COR-L47 (cell line): Measurements from ENCODE around the gene WDR1.

ENCODE experiments used
- DNase-seq: peaks from one replicate; lab custom pipeline; 2025; lab: John Stamatoyannopoulos, UW

Gene WDR1, protein sequence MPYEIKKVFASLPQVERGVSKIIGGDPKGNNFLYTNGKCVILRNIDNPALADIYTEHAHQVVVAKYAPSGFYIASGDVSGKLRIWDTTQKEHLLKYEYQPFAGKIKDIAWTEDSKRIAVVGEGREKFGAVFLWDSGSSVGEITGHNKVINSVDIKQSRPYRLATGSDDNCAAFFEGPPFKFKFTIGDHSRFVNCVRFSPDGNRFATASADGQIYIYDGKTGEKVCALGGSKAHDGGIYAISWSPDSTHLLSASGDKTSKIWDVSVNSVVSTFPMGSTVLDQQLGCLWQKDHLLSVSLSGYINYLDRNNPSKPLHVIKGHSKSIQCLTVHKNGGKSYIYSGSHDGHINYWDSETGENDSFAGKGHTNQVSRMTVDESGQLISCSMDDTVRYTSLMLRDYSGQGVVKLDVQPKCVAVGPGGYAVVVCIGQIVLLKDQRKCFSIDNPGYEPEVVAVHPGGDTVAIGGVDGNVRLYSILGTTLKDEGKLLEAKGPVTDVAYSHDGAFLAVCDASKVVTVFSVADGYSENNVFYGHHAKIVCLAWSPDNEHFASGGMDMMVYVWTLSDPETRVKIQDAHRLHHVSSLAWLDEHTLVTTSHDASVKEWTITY

DNA sequence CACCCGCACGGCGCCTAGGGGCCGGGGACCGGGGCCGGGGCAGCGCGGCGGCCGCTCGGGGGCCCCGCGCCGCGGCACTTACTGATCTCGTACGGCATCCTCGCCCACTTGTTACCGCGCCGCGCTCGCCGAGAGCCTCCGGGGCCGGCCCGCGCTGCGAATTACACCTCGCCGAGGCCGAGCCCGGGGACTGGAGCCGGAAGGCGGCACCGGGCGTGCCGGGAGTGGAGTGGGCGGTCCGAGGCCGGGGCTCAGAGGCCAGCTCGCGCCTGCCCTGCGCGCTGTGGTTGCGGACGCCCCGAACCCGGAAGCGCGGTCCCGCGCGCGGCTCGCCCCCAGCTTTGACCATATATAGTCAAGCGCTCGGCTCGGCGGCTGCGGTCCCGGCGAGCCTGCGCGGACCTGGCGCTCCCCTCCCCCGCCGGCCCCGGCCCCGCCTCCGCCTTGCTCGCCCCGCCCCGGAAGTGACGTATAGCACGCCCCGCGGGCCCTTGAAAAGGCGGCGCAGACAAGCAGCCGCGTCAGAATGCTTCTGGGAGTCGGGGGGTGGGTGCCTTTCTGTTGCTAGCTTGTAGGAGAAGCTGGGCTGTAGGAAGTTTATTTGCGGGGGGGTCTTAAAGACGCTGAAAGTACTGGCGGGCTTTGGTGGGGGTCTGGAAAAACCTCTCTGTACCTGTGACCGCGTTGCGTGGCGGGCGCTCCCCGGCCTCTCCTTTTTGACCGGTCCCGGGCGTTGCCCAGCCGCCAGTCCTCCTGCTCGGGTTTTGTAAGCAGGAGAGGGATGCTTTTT lies at the start of gene WDR1:
TSS of gene WDR1 (minus strand) at position 231 of the 790 bp plus-strand sequence. CDS start at position 98, 133 bp downstream.
- peak; percentile 88 for DNase-seq

DNA sequence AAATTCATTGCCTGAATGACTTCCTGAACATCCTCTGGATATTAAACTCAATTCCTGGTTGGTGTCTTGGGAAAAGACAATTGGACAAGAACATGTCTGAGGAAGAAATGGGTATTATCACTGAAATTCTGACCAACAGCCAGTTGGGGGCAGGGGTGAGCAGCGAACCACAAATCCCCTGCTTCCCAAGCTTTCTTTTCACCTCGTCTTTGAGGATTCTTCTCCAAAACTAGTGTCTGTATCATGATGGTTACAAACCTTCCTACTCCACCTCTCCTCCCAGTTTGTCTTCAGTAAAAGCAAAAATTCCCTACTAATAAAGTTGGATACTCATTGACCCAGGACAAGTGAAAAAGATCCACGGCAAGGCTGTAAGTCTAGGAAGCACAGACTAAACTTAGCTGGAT lies 48.3 kb upstream of the WDR1 start:
- DNase-seq, result peak; percentile 17

DNA sequence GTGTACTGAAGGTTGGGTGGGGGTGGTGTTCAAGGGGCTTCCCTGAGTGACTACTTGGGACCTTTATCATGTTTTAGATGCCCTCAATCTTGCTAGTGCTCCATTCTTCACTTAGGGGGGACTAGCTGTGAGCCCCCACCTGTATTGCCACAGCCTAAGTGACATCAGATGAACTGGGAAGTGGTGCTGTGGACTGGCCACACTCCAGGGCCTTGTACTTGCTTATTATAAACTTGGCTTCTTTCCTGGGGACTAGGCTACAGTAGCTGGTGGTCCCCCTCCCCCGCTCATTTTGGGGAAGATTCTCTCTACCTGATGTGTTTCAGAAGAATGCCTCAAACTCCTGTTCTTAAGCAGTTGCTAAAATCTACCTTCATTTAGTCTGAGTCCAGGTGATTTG lies 46.7 kb upstream of the WDR1 start:
- DNase-seq, result no peak

DNA sequence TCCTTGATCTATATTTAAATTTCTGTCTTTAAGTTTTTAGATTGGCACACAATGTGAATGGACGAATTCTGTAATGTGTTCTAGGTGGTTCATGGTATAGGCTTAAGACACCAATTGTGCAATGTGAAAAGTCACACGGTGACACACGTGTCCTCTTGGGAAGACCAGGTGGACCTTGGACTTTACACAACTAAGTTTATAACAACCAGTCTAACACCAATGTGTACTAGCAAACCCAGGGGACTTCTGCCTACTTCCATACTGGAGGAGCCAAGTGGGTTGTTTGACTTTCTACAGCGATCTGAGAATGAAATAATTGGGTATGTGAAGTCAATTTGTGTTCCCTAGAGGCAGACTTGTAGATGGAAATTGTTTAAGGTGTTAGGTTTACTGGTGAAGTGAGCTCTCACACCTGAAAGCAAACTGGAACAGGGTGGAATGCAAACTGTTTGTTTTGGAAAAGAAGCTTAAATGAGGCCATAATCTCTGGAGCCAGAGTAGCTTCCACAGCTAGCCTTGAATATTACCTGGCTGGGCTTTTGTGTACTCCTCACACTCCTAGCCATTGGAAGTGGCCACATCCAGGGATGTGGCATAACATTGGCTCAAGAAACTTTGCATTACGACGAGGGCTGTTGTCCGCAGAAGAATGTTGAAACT lies 45.9 kb upstream of the WDR1 start:
- no peak for DNase-seq

DNA sequence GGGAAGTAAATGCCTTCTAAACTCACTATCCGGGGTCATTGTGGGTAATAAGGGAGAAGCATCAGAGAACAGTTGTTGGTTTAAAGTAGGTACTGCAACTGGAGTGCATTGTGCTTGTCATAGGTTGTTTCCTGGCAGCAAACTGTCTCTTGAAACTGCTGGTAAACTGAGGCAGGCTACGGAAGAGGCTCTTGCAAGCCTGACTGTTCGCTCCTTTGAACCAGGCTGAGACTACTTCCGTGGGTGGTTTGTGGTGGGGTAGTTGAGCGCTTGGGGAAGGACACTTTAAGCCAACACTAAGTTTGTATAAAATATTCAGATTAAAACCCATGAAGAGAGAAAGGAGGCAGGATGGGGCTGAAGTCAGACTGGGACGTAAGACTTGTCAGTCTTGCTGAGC lies 45.2 kb upstream of the WDR1 start:
- DNase-seq, result no peak

DNA sequence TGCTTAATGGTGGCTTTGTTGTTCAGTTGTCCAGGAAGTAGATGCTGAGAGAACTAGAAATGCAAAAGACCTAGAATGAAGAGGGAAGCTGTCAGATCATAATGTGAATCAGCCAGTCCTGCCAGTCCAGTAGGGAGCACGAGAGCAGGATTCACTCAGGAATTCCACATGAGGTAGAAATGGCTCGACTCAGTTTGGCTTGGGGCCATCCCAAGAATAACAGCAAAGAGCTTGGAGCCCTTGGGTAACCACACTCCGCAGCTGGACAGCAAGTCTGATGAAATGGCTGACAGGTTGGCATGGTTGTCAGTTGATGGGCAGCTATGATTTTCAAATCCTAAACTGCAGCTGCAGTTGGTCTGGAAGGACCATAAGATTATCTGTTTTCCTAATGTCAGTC lies 44.5 kb upstream of the WDR1 start:
- no peak for DNase-seq

DNA sequence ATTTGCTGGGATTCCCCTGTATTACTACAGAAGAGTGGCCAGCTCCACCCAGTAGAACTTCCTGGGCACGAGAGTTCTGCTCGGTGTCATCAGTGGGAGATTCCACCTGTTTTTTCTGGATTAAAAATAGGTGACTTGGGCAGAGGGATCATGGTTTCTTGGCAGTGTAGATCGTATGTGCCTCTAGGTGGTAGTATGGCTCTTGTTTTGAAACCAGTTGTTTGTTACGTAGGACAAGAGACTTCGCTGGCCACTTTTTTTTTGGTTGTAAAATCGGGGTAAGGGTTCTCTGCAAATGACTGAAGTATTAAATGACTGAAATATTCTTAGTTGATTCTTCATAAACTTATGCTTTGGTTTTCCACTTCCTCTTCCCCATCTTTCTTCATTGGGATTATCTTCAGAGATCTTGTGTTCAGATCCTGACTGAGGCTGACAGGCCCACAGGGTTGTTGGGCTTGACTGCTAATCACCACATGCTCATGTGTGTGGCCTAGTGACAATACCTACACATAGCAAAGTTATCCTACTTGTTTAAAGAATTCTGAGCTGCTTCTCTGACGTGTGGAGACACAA lies 43.8 kb upstream of the WDR1 start:
- no peak for DNase-seq

DNA sequence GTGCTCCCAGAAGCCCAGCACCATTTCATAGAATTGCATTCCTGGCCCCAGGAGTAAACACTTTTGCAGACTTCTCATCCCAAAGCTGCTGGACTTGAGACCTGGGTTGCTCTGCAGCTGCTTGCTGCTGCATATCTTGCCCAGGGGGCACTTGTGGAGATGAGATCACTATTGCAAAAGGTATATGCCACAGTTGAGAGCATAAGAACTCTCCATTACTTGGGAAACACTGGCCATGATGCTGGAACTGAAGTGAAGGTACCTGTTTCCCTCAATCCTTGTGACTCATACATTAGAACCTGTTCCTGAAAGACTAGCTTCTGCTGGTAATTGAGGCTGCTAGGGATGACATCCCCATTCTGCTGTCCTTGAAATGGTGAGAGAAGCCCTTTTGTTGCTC lies 43.1 kb upstream of the WDR1 start:
- no peak for DNase-seq

DNA sequence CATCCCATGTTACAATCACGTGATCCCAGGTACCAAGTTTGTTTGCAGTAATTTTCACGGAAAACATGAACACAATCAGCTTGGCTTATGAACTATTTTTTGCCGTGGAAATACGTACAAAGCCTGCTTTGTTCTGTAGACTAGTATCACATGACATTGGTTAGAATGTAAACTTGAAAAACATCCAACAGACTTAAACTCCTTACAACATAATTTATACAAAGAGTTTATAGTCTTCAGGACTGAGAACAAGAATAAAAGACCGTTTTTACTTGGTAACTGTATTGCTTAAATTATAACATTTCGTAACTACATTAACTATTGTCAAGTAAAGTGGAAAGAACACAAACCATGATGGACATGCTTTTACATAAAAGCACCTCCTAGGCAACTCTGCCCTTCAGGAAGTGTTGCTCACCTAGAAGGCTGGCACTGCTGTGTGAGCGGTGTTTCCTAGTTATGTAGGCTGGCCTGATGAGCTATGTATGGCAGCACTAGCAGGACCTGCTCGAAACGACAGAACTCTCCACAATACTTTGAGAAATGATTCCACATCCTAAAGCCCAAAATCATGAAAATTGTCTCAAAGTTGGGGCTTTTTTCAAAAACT lies 41.8 kb upstream of the WDR1 start:
- DNase-seq, result no peak

DNA sequence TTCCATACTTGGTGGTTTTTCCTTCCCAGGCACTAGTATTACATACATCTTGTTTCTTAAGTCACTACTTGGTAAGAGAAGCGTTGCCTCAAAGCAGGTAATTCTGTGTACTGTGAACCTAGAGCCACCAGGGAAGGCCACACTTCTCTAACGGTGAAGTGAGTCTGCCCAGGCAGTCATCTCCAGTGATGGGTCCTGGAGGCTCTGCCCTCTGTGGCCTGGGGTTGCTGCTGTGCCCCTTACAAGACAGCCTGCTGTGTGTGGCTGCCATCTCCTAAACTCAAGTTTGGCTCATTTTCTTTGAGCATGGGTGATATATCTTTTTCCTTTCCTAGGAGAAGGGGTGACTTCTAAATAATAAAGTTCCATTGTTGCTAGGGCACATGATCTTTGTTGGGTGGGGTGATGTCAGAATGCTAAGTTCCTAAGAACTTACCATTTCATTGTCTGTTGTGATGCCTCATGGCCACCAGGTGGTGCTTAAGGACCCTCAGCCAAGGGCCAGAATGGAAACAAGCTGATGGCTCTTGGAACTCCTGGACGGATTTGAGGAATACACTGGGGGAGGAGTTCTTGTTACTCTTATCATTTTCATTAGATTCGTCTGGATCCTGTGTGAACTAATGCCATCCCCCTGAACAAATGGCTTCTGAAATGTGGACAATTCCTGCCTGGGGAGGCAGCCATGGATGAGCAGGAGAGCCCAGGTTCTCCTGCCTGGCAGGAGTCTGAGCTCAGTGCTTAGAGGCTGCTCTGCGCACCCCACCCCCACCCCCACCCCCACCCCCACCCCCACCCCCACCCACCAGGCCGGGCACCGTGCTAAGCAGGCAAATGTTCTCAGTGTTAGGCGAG lies 41.1 kb upstream of the WDR1 start:
- peak; percentile 72 for DNase-seq

DNA sequence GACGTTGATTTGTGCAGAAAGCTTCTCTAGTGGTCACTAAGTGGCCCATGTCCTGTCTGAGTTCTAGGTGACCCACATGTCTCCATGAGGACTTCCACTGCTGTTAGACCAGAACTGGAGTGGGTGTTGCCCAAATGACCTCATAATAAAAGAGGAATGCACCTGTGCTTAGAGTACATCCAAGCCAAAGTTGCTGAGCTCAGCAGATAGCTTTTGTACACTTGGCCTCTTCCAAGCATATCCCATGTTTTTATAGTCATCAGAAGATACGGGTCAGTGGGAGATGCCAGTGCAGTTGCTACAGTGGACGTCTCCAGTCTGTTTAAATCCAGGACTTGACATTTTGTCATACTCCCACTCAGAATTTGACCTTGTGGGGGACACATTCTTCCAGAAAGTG lies 37.6 kb upstream of the WDR1 start:
- no peak for DNase-seq

DNA sequence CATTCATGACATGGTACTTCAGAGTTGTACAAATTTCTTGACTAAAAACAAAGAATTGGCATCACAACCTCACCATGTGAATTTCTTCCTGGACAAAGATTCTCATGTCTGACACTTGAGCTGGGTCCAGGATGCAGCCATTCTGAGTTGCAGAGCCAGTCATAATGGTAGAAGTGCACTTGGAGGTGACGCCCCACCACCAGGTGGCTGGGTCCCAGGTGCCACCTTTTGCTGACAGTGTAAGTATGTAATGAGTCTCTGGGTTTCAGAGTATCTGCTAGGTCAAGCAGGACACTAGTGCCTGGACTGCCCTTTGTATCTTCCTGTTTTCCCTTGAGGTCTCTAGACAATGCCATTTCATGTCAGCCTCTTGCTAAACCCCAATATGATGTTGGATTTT lies 36.6 kb upstream of the WDR1 start:
- DNase-seq, result no peak

DNA sequence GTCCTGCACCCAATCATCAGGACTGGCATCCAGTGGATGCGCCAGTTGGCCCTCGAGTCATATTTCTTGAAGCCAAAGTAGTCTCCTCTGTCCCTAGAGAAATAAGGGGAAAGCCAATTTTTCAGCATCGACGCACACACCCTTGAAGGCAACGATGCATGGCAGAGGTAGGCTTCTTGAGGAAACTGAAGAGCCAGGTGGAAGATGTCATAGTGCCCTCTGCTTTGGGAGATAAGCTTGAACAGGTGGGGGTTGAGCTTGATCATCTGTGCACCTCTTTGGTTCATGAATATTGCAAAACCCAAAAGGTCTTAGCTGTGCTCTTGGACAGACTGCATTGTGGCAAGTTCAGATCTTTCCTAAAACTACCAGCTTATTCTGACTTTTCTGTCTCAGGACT lies 34.6 kb upstream of the WDR1 start:
- no peak for DNase-seq

DNA sequence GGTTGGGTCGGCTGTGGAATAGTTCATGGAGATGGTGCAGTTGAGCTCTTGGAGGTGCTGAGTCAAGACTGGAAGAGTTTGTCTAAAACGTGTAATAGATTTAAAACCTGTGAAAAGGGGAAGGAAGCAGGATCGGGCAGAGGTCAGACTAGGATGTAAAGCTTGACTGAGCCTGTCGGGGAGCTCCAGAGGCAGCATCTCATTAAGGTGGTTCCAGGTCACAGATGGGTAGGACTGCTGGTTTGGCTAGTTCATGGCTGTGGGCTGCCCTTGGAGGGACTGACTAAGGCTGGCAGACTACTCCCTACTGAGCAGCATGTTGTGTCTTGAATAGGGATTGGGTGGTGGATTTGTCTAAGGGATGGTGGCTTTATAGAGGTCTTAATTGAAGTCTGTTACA lies 28.4 kb upstream of the WDR1 start:
- DNase-seq, result no peak

DNA sequence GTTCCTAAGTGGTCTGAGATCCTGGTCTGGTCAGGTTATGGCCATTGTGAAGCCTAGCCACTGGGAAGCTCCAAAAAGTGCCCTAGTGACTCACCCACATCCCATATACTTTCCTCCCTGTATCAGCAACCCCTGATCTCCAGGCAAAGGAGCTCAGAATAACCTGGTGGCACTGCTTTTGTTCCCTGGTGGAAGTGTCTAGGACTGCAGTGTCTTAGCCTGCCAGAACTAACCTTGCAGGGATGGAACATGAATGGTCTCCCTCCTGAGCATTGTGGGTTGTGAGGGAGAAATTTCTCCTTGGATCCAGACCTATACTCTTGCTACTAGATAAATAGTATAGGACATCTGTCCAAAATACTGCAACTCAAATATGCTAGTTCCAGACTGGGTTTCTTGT lies 27.9 kb upstream of the WDR1 start:
- DNase-seq, result no peak

DNA sequence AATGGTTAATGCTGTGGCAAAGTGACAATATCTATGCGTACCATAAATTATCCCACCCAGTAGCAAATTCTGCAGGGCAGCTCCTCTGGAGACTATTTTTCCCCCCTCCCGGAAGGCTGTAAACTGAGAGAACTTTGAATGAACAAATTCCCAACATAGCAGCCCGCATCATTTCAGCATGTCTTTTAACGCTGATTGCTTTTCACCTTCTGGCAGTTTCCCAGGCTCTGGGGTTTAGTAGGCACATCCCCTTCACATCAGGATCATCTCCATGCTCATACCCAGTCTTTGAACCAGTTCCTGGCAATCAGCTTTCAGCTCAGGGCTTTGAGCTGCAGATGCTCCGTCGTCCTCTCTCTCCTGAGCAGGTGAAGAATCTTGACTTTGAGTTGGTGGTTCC lies 26.6 kb upstream of the WDR1 start:
- DNase-seq, result no peak

DNA sequence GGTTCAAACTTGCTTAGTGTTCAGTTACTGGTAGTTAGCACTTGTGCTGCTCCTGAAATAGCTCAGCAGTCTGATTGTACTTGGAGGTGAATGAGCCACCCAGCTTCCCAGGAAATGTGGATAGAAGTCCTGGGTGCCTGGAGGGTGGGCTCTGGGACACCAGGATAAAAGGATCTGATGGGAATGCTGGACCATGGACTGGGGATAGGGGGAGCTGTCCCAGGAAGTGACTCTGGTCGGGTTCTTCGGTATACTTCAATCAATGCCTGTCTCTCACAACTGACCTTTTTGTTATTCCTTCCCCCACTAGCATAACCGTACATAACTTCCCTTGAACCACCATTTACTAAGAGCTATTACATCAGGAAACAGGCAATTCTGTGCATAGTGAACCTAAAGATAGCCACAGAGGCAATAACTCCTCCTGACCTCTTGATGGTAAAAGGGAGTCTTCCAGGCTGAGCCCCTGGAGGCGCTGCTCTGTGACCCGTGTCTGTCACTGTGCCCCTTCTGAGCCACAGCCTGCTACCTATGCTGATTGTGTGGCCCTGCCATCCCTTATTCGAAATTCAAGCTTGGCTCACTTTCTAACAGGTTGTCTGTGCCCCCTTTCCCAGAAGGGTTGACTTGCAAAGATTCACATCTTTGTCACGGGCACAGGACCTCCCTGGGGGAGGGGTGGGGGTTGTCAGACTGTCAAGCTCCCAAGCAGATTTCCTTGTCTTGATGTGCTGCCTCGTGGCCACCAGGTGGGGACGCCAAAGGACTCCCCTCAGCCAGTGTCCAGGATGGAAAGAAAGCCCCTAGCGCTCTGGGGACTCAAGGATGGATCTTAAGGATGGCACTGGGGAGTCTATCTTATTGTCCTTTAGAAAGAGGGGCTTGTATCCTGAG lies 24.5 kb upstream of the WDR1 start:
- DNase-seq, result no peak

DNA sequence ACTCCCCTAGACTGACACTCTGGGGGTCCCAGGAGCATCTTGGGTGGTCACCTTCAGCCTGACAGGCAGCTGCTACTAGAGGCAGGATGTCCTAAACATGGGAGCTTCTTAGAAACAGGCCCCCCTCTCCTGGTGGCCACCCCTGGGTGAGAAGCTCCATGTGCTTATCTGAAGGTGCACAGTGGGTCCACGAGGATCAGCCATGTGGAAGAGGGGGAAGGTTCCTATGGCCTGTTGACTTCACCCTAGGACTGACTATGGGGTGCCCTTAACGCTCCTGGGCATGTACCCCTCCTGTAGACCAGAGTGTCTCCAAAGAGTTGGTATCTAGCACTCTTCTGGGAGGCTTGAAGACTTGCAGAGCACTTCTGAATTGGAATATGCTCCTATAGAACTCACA lies 22.9 kb upstream of the WDR1 start:
- DNase-seq, result no peak

DNA sequence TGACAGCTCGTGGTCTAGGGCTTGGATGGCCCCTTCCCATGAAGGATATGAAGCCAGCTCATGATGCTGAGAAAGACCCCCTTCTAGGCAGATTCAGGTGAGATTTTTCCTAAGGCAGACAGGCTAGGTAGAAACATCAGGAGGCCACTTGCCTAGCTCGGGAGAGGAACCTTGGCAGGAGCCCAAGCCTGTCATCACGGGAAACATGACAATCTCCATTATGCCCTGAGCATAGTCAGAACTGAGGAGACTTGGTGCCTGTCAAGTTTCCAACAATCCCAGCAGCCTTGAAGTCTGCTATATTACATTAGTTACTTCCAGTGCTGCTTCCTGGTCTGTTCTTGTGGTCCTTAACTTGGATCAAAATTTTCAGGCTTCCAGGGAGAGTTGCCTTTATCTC lies 18.7 kb upstream of the WDR1 start:
- peak; percentile 13 for DNase-seq

DNA sequence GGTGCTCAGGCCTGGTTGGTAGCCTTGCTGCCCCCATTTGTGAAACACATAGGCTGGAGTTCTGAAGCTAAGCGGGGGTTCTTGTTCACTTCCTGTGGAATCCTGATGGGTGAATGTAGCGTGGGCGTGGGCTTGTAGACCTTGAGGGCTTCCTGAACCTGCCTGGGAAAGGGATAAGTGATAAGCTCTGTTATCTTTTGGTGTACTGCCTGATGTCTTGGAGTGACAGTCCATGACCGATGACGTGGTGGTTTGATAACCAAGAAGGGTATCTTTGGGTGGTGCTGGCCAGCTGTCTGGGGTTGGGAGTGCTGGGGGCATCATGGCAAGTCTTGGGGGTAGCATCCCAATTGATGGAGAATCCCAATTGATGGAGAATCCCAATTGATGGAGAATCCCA lies 17.5 kb upstream of the WDR1 start:
- no peak for DNase-seq
